NCI-H446 treated with DMSO at 0.1 percent for 48 hours (cell line): ENCODE results near the gene APOC4.
"Not testable (repeated sequence)": the region's sequence is repeated elsewhere in the genome, so short reads cannot be mapped to it uniquely, and the experiment has no call there.

Experiments used
- DNase-seq: peaks from one replicate; lab custom pipeline; 2025; lab: John Stamatoyannopoulos, UW

APOC4 gene

GRCh38 chr19:44914433-44915206 is 27.4 kb upstream of the APOC4 start, which contains the start of gene APOC1:
Gene APOC1, plus strand, starts transcription at chr19:44914608. Its CDS starts 284 bp downstream, at chr19:44914892.
- DNase-seq: peak; percentile 76

- no peak for DNase-seq
These were observed 17.8 kb upstream of the APOC4 start for GRCh38 chr19:44924243-44924725.

GRCh38 chr19:44925114-44925891 is 16.7 kb upstream of the APOC4 start:
- no peak for DNase-seq

GRCh38 chr19:44926245-44927077 is 15.6 kb upstream of the APOC4 start:
- DNase-seq: not testable (repeated sequence)

GRCh38 chr19:44927746-44928145 is 14.3 kb upstream of the APOC4 start:
- DNase-seq: peak; percentile 38

GRCh38 chr19:44930088-44930487 is 11.9 kb upstream of the APOC4 start:
- no peak for DNase-seq

GRCh38 chr19:44931541-44931940 is 10.5 kb upstream of the APOC4 start:
- DNase-seq: no peak

GRCh38 chr19:44939668-44940067 is 2.4 kb upstream of the APOC4 start:
- DNase-seq: no peak

GRCh38 chr19:44943801-44944249 is 1.8 kb downstream of the APOC4 start:
- no peak for DNase-seq

- no peak for DNase-seq
These were observed 5.1 kb downstream of the APOC4 start for GRCh38 chr19:44947041-44947581.

- no peak for DNase-seq
These were observed 6.2 kb downstream of the APOC4 start for GRCh38 chr19:44948237-44948636.

GRCh38 chr19:44948763-44949374 is 6.8 kb downstream of the APOC4 start:
- no peak for DNase-seq

- DNase-seq: no peak
These were observed 7.5 kb downstream of the APOC4 start for GRCh38 chr19:44949550-44949949.

- DNase-seq: peak; percentile 19
These were observed 9.4 kb downstream of the APOC4 start for GRCh38 chr19:44951179-44952159.

GRCh38 chr19:44954278-44954648 is 12.2 kb downstream of the APOC4 start:
- no peak for DNase-seq

- peak; percentile 92 for DNase-seq
These were observed 12.8 kb downstream of the APOC4 start, which contains the start of gene CLPTM1 for GRCh38 chr19:44954649-44955504. Gene CLPTM1, plus strand, starts transcription at chr19:44955380. Its CDS starts 16 bp downstream, at chr19:44955396.

GRCh38 chr19:44955505-44956439 is 13.7 kb downstream of the APOC4 start:
- no peak for DNase-seq

GRCh38 chr19:44957526-44957925 is 15.5 kb downstream of the APOC4 start:
- DNase-seq: no peak
